Natural killer cell treated with Interleukin-12 subunit alpha and Interleukin-12 subunit beta and Interleukin-15 and Interleukin-18, amount 100 ng/mL, for 72 hours (primary cell): ENCODE results near the gene HEXB. TPM values are rescaled to one million over a fixed set of nuclear protein-coding genes. Genes with fewer than 3 reads are reported as not detected.
"Not testable (repeated sequence)": the region's sequence is repeated elsewhere in the genome, so short reads cannot be mapped to it uniquely, and the experiment has no call there.

ENCODE experiments used
- ATAC-seq, 2 donors: fragments of 150-1000 bp; cut with Tn5 transposase in 1 of 2; sonication (Bioruptor Pico), chemical (Tn5 transposase) in 1 of 2; 2 replicates each; pipeline ENCODE4 v1.10.0; 2021
- DNase-seq: peaks from one replicate; pipeline ENCODE4 v3.0.0; 2022; ENCODE audit warnings: low spot score
- H3K27ac Mint-ChIP-seq, 2 donors: 1 replicate in 1 of 2; 2 replicates in 1 of 2; pipeline ENCODE4 v1.8.0; 2022; ENCODE audit warnings: mixed read lengths in 2 of 2, mild to moderate bottlenecking in 1 of 2, moderate library complexity in 1 of 2
- H3K27me3 Mint-ChIP-seq, 2 donors: 1 replicate in 1 of 2; 2 replicates in 1 of 2; pipeline ENCODE4 v1.8.0; 2022; ENCODE audit warnings: mixed read lengths in 2 of 2
- H3K36me3 Mint-ChIP-seq: one replicate; pipeline ENCODE4 v1.8.0; 2022; ENCODE audit warnings: mixed read lengths
- H3K4me1 Mint-ChIP-seq, 2 donors: 1 replicate in 1 of 2; 2 replicates in 1 of 2; pipeline ENCODE4 v1.8.0; 2022; ENCODE audit warnings: low read depth in 2 of 2, mixed read lengths in 2 of 2, mild to moderate bottlenecking in 1 of 2
- H3K4me3 Mint-ChIP-seq: one replicate; pipeline ENCODE4 v1.8.0; 2022; ENCODE audit warnings: mixed read lengths
- H3K9me3 Mint-ChIP-seq: 2 replicates; pipeline ENCODE4 v1.8.0; 2022; ENCODE audit warnings: mixed read lengths
- total RNA-seq, 2 donors: library from RNA; stranded (reverse); gene quantifications; one replicate each; pipeline ENCODE4 v1.2.3, GENCODE V29; 2022

The HEXB gene
- total RNA-seq, 2 donors from 2014 or later = 49.7 to 52.8 TPM

DNA sequence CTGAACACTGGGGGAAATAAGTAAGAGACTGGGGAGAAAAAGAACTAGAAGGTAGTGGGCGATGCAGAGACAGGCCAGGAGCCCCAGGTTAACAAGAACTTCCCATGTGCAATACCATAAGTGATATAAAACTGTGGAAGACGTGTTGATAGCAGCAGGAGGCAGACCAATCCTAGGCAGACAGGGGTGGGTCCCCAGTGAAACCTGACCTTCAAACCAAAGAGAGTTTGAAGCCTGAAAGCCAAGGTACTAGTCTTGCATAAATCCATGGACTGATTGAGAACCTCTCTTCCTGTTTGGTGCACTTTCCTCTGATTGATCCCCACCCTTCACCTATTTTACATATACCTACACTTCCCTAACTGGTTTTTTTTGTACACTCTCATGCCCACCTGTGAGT is 15.2 kb upstream of the HEXB start:
- no peaks in the 10 kb centered on the region for H3K9me3 Mint-ChIP-seq
- H3K4me1 Mint-ChIP-seq = no peaks in the 10 kb centered on the region
- no peak for ATAC-seq
- H3K27me3 Mint-ChIP-seq = peaks cover 16 to 18% of the 10 kb centered on the region in 2 donors
- no peak overlapping the region for H3K27ac Mint-ChIP-seq
- DNase-seq = no peak
- no peak overlapping the region for H3K4me3 Mint-ChIP-seq
- no peaks in the 10 kb centered on the region for H3K36me3 Mint-ChIP-seq

DNA sequence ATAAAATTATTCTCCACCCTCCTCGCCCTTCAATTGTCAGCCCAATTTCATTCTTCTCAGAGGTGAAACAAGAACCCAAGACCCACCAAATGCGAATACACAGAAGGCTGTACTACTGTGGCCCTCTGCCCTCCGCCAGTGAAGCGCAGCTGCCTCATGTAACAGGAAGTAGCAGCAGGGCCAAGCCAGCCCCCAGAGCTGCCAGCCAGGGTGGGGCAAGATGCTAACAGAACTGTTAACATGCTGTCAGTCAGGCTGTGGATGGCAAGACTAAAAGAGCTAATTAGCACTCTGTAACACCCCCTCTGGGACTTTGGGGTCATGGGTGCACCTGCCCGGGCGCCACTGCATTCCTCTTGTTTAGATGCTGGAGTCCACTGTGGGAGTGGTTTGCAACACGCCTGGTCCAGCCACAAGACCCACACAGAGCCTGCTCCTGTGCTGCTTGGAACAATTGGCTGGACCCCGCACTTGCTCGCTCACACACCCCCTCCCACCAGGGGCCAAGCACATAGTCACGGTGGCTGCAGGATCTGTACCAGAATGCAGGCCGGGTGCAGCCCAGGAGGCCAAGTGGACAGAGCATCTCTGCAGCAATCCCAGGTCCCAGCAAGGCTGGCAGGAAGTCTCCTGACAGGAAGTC is 14.5 kb upstream of the HEXB start:
- Mint-ChIP-seq H3K9me3 (no peaks in the 10 kb centered on the region), H3K27ac (no peak overlapping the region), H3K4me3 (no peak overlapping the region), H3K4me1 (no peaks in the 10 kb centered on the region), H3K27me3 (peaks cover 15 to 25% of the 10 kb centered on the region in 2 donors), H3K36me3 (no peaks in the 10 kb centered on the region)
- ATAC-seq (no peak), DNase-seq (no peak)

DNA sequence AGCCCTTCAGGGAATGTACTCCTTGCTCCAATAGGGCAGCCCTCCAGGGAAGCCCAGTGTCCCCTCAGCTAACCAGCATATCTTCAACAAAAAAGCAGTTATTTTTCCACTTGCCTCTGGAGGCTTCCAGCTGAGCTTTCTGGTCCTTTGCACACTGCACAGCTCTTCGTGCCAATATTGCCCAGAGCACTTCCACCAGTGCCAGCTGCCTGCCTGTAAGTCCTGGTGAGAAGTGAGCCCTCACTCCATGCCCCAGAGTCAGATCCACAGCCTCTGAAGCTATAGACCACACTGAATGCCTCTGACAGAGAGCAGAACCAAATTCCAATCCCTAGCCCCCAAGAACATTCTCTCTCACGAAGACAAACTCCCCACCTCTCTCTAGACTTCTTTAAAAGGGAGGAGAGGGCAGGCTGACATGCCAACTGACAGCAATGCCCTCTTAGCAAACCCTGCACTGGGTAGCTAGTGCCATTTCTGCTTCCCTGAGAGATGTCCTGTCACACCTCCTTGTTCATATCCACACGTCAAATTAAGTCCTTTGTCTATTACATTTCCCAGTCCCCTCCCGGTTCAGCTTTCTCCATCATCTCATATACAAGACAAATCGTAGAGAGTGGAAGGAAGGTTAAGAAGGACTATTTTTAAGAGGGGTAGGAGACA is 12.7 kb upstream of the HEXB start:
- DNase-seq = no peak
- Mint-ChIP-seq H3K4me1 (no peaks in the 10 kb centered on the region), H3K27ac (no peak overlapping the region), H3K4me3 (no peak overlapping the region), H3K27me3 (peaks cover 18 to 29% of the 10 kb centered on the region in 2 donors), H3K36me3 (no peaks in the 10 kb centered on the region), H3K9me3 (no peaks in the 10 kb centered on the region)
- no peak for ATAC-seq

DNA sequence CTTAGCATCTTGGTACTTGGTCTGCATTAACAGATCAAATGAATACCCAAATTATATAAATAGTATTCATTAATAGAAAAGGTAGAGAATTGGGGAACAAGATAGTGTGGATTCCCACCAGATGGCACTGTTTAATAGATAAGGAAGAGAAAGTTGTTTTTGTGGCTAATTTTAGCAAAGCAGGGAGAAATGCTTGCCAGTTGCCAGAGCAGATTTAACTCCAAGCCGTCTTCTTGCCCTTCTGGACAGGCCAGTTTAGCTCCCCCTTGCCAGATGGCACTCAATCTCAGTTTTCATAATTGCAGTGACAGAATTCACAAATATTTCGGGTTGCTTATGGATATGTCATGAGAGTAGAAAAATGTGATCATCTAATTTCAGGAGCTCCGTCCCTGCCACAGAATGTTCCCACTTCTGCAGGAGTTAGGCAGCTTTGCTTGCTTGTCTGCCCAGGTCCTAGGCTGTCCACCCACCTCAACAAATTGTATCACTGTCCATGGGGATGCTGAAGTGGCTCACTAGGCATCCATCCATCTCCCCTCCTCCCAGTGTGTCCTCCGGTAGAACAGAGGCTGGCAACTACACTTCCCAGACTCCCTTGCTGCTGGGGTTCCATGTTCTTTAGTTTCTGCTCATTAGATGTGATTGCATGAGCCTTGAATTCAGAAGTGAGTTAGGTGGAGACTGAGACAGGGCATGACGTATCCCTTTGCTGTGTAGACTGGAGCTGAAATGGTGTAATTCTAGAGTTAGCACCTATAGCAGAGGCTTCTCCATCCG is 11.8 kb upstream of the HEXB start:
- Mint-ChIP-seq H3K27ac (no peak overlapping the region), H3K4me3 (no peak overlapping the region), H3K36me3 (no peaks in the 10 kb centered on the region), H3K4me1 (no peaks in the 10 kb centered on the region), H3K9me3 (no peaks in the 10 kb centered on the region), H3K27me3 (peaks cover 18 to 29% of the 10 kb centered on the region in 2 donors)
- DNase-seq (no peak), ATAC-seq (no peak)

DNA sequence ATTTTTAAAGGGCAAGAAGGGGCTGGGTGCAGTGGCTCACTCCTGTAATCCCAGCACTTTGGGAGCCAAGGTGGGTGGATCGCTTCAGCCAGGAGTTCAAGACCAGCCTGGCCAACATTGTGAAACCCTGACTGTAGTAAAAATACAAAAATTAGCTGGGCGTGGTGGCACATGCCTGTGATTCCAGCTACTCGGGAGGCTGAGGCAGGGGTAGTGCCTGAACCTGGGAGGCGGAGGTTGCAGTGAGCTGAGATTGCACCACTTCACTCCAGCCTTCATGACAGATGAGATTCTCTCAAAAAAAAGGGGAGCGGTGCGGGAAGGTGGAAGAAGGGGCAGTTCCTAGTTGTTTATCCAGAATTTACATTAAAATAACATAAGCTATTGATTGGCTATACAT is 8.6 kb upstream of the HEXB start:
- H3K4me1 Mint-ChIP-seq = not testable (repeated sequence)
- H3K27me3 Mint-ChIP-seq = peaks cover 31 to 56% of the 10 kb centered on the region in 2 donors

DNA sequence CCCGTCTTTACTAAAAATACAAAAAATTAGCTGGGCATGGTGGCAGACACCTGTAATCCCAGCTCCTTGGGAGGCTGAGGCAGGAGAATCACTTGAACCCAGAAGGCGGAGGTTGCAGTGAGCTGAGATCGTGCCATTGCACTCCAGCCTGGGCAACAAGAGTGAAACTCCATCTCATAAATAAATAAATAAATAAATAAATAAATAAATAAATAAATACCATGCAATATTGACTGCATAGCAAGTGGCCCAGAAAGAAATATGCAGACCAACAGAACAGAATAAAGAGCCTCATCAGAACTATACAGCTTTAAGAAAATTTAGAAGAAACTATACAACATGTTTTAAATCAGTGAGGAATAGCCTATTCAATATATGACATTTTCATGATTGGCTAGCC is 6.9 kb upstream of the HEXB start:
- not testable (repeated sequence) for H3K27ac Mint-ChIP-seq, H3K4me1 Mint-ChIP-seq, DNase-seq, ATAC-seq, H3K4me3 Mint-ChIP-seq, H3K36me3 Mint-ChIP-seq, H3K9me3 Mint-ChIP-seq
- peaks cover 22 to 51% of the 10 kb centered on the region in 2 donors for H3K27me3 Mint-ChIP-seq

More for the DNA sequence above, 8.6 kb upstream of the HEXB start:
- H3K27ac Mint-ChIP-seq, H3K9me3 Mint-ChIP-seq, ATAC-seq, DNase-seq, H3K4me3 Mint-ChIP-seq, H3K36me3 Mint-ChIP-seq: not testable (repeated sequence)

DNA sequence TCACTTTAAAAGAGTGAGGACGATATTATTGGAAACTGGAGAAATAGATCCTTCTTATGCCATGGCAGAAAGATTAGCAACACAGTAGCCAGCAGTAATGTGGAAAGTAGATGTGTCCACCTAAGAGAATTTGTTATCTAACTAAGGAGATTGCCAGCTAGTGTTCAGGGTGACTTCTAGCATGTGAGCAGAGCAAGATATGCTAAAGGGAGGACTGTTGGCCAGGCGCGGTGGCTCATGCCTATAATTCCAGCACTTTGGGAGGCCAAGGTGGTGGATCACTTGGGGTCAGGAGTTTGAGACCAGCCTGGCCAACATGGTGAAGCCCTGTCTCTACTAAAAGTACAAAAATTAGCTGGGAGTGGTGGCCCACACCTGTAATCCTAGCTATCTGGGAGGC is 5.7 kb upstream of the HEXB start:
- H3K36me3 Mint-ChIP-seq, DNase-seq, H3K27ac Mint-ChIP-seq, ATAC-seq, H3K4me3 Mint-ChIP-seq, H3K9me3 Mint-ChIP-seq, H3K4me1 Mint-ChIP-seq: not testable (repeated sequence)
- peaks cover 17 to 45% of the 10 kb centered on the region in 2 donors for H3K27me3 Mint-ChIP-seq

DNA sequence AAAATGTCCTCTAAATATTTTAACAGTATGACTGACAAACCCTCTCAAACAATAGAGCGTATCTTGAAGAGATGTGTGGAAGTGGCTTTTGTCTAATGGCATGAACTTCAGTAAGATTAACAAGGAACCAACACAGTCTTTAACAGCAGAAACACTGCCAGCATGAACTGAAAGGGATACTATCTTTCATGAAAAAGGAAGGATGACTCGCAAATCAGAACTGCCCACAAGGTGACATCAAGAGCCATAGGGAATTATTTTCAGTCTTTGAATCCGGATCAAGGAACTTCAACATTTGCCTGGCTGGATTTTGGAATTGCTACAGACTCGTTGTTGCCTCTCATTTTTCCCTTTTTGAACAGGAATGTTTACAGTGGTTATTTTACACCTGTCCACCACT is 5.1 kb upstream of the HEXB start:
- no peak overlapping the region for H3K27ac Mint-ChIP-seq
- no peaks in the 10 kb centered on the region for H3K9me3 Mint-ChIP-seq
- H3K36me3 Mint-ChIP-seq = no peaks in the 10 kb centered on the region
- no peak for DNase-seq
- no peak for ATAC-seq
- H3K4me3 Mint-ChIP-seq = no peak overlapping the region
- peaks cover 17 to 42% of the 10 kb centered on the region in 2 donors for H3K27me3 Mint-ChIP-seq
- H3K4me1 Mint-ChIP-seq = no peaks in the 10 kb centered on the region

DNA sequence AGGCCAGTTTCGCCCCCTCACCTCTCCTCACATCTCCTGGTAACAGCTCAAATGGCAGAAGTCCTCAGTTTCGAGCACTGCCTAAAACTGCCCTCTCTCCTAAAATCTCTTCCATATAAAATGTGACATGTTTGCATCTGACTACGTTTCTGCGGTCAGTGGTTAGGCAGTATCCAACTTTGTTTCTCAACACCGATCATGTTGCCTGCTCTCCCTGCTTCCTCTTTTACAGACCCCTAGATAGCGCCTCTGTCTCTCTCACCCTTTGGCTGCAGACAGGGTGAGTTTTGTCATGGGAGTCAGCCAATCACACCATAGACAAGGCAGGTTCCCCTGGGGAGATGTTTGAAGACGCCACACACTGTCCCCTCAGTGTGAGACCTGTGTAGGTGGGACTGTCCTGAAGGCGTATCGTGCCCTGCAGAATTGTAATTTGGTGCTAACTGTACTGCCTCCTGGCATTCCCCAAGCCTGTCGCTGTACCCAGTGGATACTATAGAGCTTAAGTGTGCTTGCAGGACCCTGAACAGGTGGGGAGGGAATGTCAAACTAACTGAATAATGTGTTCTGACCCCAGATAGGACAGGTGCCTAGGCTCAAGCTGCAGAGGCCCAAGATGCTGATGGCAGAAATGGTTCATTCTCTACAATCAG is 1.1 kb downstream of the HEXB start:
- DNase-seq (no peak), ATAC-seq (peak in 1 of 2 donors; percentile 19)
- Mint-ChIP-seq H3K27me3 (peaks cover 0 to 8% of the 10 kb centered on the region in 2 donors), H3K9me3 (no peaks in the 10 kb centered on the region), H3K4me3 (peak overlapping the region; percentile 99), H3K36me3 (peaks cover 15% of the 10 kb centered on the region), H3K27ac (peak overlapping the region; percentile 84 to 85), H3K4me1 (peaks cover 17% of the 10 kb centered on the region in 2 donors)

DNA sequence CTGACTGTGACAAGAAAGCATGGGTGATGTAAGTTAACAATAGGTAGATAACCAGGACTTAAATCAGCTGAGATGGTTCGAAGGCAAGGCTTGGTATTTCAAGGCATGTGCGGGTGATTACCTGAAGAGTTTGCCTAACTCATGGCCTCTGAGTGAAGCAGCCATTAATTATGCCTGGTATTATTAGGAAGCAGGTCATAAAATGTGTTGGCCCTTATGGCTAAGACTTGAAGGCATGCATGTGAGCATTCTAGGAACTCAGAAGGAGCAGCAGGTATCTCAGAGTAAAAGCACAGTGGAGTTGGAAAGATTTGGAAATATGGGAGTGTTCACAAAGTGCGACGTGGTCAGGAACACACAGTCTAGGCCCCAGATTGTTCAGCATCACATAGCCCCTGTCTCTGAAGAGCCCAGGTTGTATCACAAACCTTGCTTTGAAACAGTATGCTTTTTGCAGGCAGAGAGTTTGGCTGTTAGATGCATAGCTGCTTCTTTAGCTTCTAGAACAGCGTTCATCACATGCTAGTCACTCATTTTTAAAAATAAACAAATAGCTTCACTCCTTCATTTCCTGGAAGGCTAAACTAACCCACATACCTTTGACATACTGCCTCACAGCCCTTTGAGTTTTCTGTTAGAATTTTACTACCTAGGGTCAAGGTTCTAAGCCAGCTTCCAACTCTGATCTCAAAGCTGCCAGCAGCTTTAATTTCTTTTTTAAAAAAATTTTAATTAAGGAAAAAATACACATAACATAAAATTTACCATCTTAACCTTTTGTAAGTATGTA is 2.1 kb downstream of the HEXB start:
- Mint-ChIP-seq H3K27me3 (no peaks in the 10 kb centered on the region), H3K4me3 (peak overlapping the region; percentile 99), H3K36me3 (peaks cover 15% of the 10 kb centered on the region), H3K4me1 (peaks cover 17% of the 10 kb centered on the region in 2 donors), H3K27ac (no peak overlapping the region), H3K9me3 (no peaks in the 10 kb centered on the region)
- ATAC-seq (no peak), DNase-seq (no peak)

DNA sequence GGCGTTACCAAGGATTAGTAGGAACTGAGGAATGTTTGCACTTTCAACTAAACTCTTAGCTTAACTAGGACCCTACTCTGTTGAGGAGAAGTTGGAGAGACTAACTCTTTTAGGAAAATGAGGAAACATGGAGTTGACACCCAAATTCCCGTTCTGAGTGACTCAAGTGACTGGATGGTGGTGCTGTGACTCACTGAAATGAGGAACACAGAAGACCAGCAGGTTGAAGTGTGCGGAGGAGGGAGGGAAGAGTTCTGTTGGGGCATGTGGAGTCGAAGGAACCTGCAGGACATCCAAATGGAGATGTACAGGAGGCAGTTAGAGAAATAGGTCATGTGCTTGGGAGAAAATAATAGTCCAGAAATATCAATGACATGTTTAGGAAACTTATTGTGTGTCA is 8.2 kb downstream of the HEXB start:
- Mint-ChIP-seq H3K27ac (no peak overlapping the region), H3K27me3 (no peaks in the 10 kb centered on the region), H3K4me1 (no peaks in the 10 kb centered on the region), H3K4me3 (no peak overlapping the region), H3K9me3 (no peaks in the 10 kb centered on the region), H3K36me3 (peaks cover 18% of the 10 kb centered on the region)
- ATAC-seq (no peak), DNase-seq (no peak)

DNA sequence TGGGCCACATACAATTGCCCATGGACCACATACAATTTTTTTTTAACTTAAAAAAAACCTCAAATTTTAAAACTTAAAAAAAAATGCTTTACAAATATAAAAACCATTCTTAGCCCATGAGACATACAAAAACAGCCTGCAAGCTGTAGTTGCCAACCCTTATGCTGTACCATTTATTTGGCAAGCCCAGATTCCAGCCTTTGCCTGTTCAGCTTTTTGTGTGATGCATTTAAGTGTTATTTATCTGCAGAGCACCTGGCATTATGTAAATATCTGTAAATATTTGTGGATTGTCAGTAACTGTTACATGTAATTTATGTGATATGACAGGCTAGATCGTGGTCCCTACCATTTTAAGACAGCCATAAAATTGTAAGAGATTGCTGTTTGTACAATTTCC is 32.6 kb downstream of the HEXB start:
- DNase-seq (no peak), ATAC-seq (no peak)
- no peaks in the 10 kb centered on the region for H3K9me3 Mint-ChIP-seq
- no peaks in the 10 kb centered on the region for H3K4me1 Mint-ChIP-seq
- peaks cover 10% of the 10 kb centered on the region for H3K36me3 Mint-ChIP-seq
- H3K27me3 Mint-ChIP-seq = no peaks in the 10 kb centered on the region
- H3K4me3 Mint-ChIP-seq = no peak overlapping the region
- H3K27ac Mint-ChIP-seq = no peak overlapping the region

DNA sequence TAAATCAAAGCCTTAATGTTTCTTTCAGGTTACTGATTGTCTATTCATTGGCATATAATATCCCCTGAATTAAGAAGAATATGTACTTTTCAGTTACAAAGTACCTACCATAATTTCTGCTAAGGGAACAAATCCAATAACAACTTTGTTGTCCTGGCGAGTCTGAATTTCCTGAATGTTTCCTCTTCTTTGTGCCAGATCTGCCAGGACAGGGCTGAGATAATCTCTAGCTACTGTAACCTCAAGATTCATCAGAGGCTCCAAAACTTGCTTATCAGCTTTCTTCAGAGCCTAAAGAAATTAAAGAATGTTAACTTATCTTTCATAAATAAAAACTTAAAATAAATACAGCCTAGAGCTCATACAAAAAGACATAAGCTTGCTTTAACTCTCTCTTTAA is 37.2 kb downstream of the HEXB start:
- Mint-ChIP-seq H3K36me3 (peaks cover 26% of the 10 kb centered on the region), H3K9me3 (no peaks in the 10 kb centered on the region), H3K4me3 (no peak overlapping the region)

More for the DNA sequence above, 37.2 kb downstream of the HEXB start:
- Mint-ChIP-seq H3K27ac (no peak overlapping the region), H3K27me3 (no peaks in the 10 kb centered on the region), H3K4me1 (no peaks in the 10 kb centered on the region)
- ATAC-seq (no peak), DNase-seq (no peak)
